ENCODE measurements around the gene DEXI.

- no peak for TF ChIP-seq CTCF (IDR thresholded peaks at IDR 0.05; ENCODE audit: insufficient read depth, low read length, poor library complexity, severe bottlenecking)
- TF ChIP-seq EZH2phosphoT487 (conservative IDR thresholded peaks at IDR 0.05; ENCODE audit: low read length), result no peak
Observed at GRCh38 chr16:10946308-10946707, 4.0 kb upstream of the DEXI start.
